OCI-LY3 (cell line): ENCODE results near the gene VTA1.

ENCODE experiments used
- H2AFZ ChIP-seq: fragments of 200-600, 300-600 bp; shearing (Covaris generic); 2 replicates; pipeline ENCODE4 v1.6.0; 2014; ENCODE audit warnings: antibody characterized with exemption, low read depth, low read length
- H3K27ac ChIP-seq: fragments of 200-600, 300-600 bp; sonication (generic); 2 replicates; pipeline ENCODE4 v1.5.1; 2014; ENCODE audit warnings: mild to moderate bottlenecking, low read length, moderate library complexity, mixed read lengths
- H3K27me3 ChIP-seq: fragments of 200-600, 300-600 bp; sonication (generic); 2 replicates; pipeline ENCODE4 v1.6.1; 2014; ENCODE audit warnings: low read depth, low read length, mixed read lengths
- H3K36me3 ChIP-seq: fragments of 200-600, 300-600 bp; sonication (generic); replicated peaks from 2 replicates; pipeline ENCODE3; 2014; ENCODE audit warnings: low read depth, low read length, mixed read lengths
- H3K4me1 ChIP-seq: fragments of 300-600, 200-600 bp; sonication (generic); 2 replicates; pipeline ENCODE4 v1.6.1; 2014; ENCODE audit warnings: low read length, mixed read lengths
- H3K4me2 ChIP-seq: fragments of 200-600, 300-600 bp; sonication (generic); 2 replicates; pipeline ENCODE4 v1.6.1; 2014; ENCODE audit warnings: low read length, mixed read lengths
- H3K4me3 ChIP-seq: fragments of 300-600, 200-600 bp; sonication (generic); 2 replicates; pipeline ENCODE4 v1.5.1; 2014; ENCODE audit warnings: antibody characterized with exemption, mild to moderate bottlenecking, low read length, moderate library complexity
- H3K79me2 ChIP-seq: fragments of 300-600, 200-600 bp; shearing (Covaris generic); 2 replicates; pipeline ENCODE4 v1.6.1; 2014; ENCODE audit warnings: mild to moderate bottlenecking, low read length, mixed read lengths
- H3K9ac ChIP-seq: fragments of 300-600, 200-600 bp; shearing (Covaris generic); 2 replicates; pipeline ENCODE4 v1.6.0; 2014; ENCODE audit warnings: mild to moderate bottlenecking, low read length, moderate library complexity
- H3K9me3 ChIP-seq: fragments of 200-600, 300-600 bp; shearing (Covaris generic); 2 replicates; pipeline ENCODE4 v1.6.1; 2014; ENCODE audit warnings: low read length, mixed read lengths; ENCODE audit not compliant: insufficient read depth
- H4K20me1 ChIP-seq: fragments of 200-600, 300-600 bp; sonication (generic); 2 replicates; pipeline ENCODE4 v1.6.1; 2016; ENCODE audit warnings: low read length, mixed read lengths; ENCODE audit not compliant: insufficient read depth
- CTCF ChIP-seq: fragments of 200-600, 300-600 bp; sonication (generic); IDR thresholded peaks from 2 replicates; pipeline ENCODE4 v1.5.1; 2014; ENCODE audit warnings: antibody characterized with exemption, low read length, low read depth
- EZH2phosphoT487 ChIP-seq: fragments of 200-600 bp; shearing (Covaris generic); IDR thresholded peaks from 2 replicates; pipeline ENCODE4 v1.6.1; 2018; ENCODE audit warnings: antibody characterized with exemption, mixed run types, low read depth

The VTA1 gene

GRCh38 chr6:142238881-142239280 lies 91.8 kb downstream of the VTA1 start:
- Histone ChIP-seq H3K9ac (no peak overlapping the region), H3K4me1 (no peaks in the 10 kb centered on the region), H4K20me1 (no peaks in the 10 kb centered on the region), H3K36me3 (no peaks in the 10 kb centered on the region), H3K4me3 (no peak overlapping the region), H3K9me3 (no peaks in the 10 kb centered on the region), H2AFZ (no peak overlapping the region), H3K4me2 (no peak overlapping the region), H3K27me3 (no peaks in the 10 kb centered on the region), H3K79me2 (no peaks in the 10 kb centered on the region), H3K27ac (no peak overlapping the region)
- TF ChIP-seq EZH2phosphoT487, result no peak
- TF ChIP-seq CTCF, result no peak

- Histone ChIP-seq H3K79me2 (no peaks in the 10 kb centered on the region), H4K20me1 (no peaks in the 10 kb centered on the region), H3K4me1 (no peaks in the 10 kb centered on the region), H3K4me3 (no peak overlapping the region), H3K4me2 (no peak overlapping the region), H3K9me3 (no peaks in the 10 kb centered on the region), H3K9ac (no peak overlapping the region), H3K36me3 (no peaks in the 10 kb centered on the region), H2AFZ (no peak overlapping the region), H3K27ac (no peak overlapping the region), H3K27me3 (no peaks in the 10 kb centered on the region)
- TF ChIP-seq CTCF (no peak), EZH2phosphoT487 (no peak)
Measured at GRCh38 chr6:142240179-142240578, 93.1 kb downstream of the VTA1 start.

DNA sequence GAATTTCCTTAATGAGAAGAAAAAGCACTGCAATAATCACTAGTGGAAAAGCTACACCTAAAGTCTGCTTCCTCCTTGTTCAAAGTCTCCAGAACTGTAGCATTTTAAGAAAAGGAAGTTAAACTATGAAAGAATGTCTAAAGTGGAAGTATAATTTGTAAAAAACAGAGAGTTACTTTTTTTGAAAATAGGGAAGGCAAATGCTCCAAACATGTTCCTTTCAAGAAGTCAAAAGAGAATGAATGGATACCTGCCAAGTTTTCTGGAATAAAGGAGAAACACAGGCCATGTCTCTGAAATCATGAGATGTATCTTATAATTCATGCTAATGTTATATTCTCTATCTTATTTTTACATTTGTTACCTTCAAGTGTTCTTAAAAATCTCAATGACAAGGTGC lies 94.0 kb downstream of the VTA1 start:
- no peaks in the 10 kb centered on the region for H3K9me3 ChIP-seq
- H3K4me1 ChIP-seq, result no peaks in the 10 kb centered on the region
- H3K79me2 ChIP-seq, result no peaks in the 10 kb centered on the region
- no peak overlapping the region for H3K9ac ChIP-seq
- H2AFZ ChIP-seq, result no peak overlapping the region
- no peaks in the 10 kb centered on the region for H4K20me1 ChIP-seq
- H3K4me3 ChIP-seq, result no peak overlapping the region
- no peak overlapping the region for H3K4me2 ChIP-seq
- no peaks in the 10 kb centered on the region for H3K36me3 ChIP-seq
- H3K27ac ChIP-seq, result no peak overlapping the region
- TF ChIP-seq CTCF (no peak), EZH2phosphoT487 (no peak)
- no peaks in the 10 kb centered on the region for H3K27me3 ChIP-seq

- no peaks in the 10 kb centered on the region for H3K36me3 ChIP-seq
- no peaks in the 10 kb centered on the region for H3K9me3 ChIP-seq
- no peak overlapping the region for H3K9ac ChIP-seq
- no peak overlapping the region for H3K4me2 ChIP-seq
- H3K27me3 ChIP-seq, result no peaks in the 10 kb centered on the region
- TF ChIP-seq CTCF (no peak), EZH2phosphoT487 (no peak)
- no peaks in the 10 kb centered on the region for H4K20me1 ChIP-seq
- H3K4me1 ChIP-seq, result no peaks in the 10 kb centered on the region
- no peak overlapping the region for H2AFZ ChIP-seq
- no peak overlapping the region for H3K4me3 ChIP-seq
- no peak overlapping the region for H3K27ac ChIP-seq
- H3K79me2 ChIP-seq, result no peaks in the 10 kb centered on the region
Measured at GRCh38 chr6:142242269-142242668, 95.2 kb downstream of the VTA1 start.
